GM19239 (cell line): ENCODE measurements around the gene NT5C2.
"Not testable (repeated sequence)": the region's sequence is repeated elsewhere in the genome, so short reads cannot be mapped to it uniquely, and the experiment has no call there.

Experiments used
- DNase-seq: peaks from one replicate; pipeline ENCODE4 v3.0.0; 2011; ENCODE audit warnings: low spot score; ENCODE audit not compliant: insufficient read length
- FAIRE-seq: peaks from 2 replicates; lab custom pipeline; 2011; peaks lifted over from hg19 to GRCh38; lab: Jason Lieb, UNC

The NT5C2 gene

DNA sequence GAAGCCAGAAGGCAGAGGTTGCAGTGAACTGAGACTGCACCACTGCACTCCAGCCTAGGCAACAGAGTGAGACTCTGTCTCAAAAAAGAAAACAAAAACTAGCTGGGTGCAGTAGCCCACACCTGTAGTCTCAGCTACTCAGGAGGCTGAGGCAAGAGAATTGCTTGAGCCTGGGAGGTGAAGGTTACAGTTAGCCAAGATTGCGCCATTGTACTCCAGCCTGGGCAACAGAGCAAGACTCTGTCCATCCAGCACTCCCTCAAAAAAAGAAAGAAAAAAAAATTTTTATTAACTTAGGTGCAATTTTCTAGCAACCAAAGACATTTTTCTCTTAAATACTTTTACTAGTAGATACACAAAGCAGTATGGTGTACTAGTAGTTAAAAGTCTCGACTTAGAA lies 18.7 kb downstream of the NT5C2 start:
- not testable (repeated sequence) for FAIRE-seq, DNase-seq

DNA sequence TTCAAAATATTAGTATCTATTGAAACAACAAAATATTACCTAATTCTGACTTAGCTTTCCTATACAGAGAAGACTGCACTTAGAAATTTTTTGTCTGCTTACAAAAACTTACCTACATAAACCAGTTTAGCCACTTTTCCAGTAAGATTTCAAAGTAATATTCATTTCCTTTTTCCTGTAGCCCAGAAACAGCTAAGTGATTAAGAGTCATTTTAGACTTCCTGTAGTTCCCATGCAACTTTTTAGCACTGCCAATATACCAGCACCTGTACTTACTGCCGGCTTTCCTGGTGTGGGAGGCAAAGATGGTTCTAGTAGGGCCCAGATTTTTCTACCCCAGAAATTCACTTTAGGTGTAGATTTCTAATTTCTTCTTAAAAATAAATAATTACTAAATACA lies 21.8 kb downstream of the NT5C2 start:
- peak; percentile 64 for FAIRE-seq

GRCh38 chr10:103168438-103168837 lies 24.6 kb downstream of the NT5C2 start:
- no peak for FAIRE-seq
- no peak for DNase-seq

More for the DNA sequence above, 21.8 kb downstream of the NT5C2 start:
- DNase-seq: no peak

- not testable (repeated sequence) for DNase-seq, FAIRE-seq
Measured at GRCh38 chr10:103167554-103167953, 25.5 kb downstream of the NT5C2 start.

- FAIRE-seq (no peak), DNase-seq (no peak)
Measured at GRCh38 chr10:103166523-103166922, 26.5 kb downstream of the NT5C2 start.

- FAIRE-seq, DNase-seq: not testable (repeated sequence)
Measured at GRCh38 chr10:103163766-103164403, 29.2 kb downstream of the NT5C2 start.

DNA sequence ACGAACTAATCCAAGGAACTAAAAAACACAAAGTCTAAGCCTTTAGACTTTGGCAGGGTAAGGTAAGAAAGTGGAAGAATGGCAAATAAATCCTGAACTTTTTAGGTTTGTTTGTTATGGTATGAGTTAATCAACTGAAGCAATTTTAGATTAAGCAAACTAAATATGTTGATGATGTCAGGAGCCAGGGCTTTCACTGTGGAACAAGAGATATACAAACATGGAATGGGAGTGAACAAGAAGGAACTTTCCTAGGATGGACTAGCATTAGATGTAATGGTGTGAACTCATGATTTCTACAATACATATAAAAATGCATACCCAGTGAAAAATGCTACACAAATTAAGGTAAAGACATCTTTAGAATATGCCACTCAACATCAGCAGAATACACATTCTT lies 35.8 kb downstream of the NT5C2 start:
- no peak for DNase-seq
- no peak for FAIRE-seq

GRCh38 chr10:103155471-103156085 lies 37.5 kb downstream of the NT5C2 start:
- peak; percentile 44 for FAIRE-seq
- no peak for DNase-seq

GRCh38 chr10:103154521-103155299 lies 38.4 kb downstream of the NT5C2 start:
- FAIRE-seq (peak; percentile 48), DNase-seq (no peak)

- DNase-seq (no peak), FAIRE-seq (peak; percentile 59)
Measured at GRCh38 chr10:103153302-103154197, 39.5 kb downstream of the NT5C2 start.

DNA sequence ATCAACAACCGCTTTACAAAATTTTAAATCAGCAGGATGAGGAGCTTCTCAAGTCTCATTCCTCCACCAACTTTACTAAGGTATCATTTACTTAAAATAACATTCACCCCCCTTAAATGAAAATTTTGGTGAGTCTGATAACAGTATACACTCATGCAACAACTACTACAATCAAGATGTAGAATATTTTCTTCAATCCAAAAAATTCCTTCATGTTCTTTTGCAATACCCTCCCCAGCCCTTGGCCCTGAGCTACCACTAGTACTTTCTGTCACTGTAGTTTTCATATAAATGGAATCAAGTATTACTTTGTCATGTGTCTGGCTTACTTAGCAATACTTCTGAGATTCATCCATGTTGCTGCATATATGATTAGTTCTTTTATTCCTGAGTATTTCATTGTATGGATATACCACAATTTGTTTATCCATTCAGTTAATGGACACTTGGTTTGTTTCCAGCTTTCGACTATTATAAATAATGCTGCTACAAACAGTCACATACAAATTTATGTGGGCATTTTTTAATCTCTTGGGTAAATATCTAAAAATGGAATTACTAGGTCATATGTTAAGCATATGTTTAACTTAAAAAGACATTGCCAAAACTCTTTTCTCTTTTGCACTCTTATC lies 43.0 kb downstream of the NT5C2 start:
- DNase-seq (no peak), FAIRE-seq (peak; percentile 48)

- DNase-seq: no peak
- FAIRE-seq: no peak
Measured at GRCh38 chr10:103147645-103148044, 45.4 kb downstream of the NT5C2 start.

DNA sequence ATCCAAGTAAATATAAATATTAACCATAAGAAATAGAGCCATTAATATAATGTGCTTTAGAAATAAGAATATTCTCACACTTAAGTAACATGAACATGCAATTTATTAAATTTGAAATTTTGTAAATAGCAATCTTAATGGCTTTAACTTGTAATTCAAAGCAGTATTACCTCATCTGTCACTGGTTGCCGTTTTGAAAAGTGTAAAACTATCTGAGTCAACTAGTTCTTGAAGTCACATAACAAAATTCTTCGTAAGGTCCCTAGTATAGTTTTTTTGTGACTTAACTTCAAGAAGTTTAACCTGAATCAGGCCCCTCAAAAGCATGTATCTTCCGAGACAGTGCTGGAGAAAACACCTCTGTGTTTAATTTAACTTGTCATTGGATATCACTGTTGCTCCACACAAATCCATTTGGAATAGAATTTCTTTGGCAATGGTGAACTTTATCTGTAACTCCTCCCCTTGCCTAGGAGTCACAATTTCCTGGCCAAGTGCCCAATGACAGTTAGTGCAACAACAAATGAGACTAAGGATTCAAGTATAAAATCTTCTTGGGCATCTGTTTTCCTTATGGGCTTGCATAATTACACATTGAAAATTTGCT lies 47.1 kb downstream of the NT5C2 start:
- DNase-seq (no peak), FAIRE-seq (no peak)

- no peak for FAIRE-seq
- no peak for DNase-seq
Measured at GRCh38 chr10:103145046-103145445, 48.0 kb downstream of the NT5C2 start.

GRCh38 chr10:103144041-103144440 lies 49.0 kb downstream of the NT5C2 start:
- FAIRE-seq: no peak

DNA sequence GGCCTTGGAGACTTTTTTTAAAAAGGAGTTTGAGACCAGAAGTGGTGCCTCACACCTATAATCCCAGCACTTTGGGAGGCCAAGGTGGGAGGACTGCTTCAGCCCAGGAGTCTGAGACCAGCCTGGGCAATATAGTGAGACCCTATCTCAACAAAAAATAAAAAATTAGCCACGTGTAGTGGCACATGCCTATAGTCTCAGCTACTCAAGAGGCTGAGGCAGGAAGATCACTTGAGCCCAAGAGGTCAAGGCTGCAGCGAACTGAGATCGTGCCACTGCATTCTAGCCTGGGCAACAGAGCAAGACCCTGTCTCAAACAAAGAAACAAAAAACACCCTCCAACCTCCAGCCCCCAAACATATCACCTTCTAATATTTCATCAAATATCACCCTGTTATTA lies 49.4 kb downstream of the NT5C2 start:
- not testable (repeated sequence) for DNase-seq, FAIRE-seq

More at GRCh38 chr10:103144041-103144440, 49.0 kb downstream of the NT5C2 start:
- no peak for DNase-seq

- no peak for FAIRE-seq
Measured at GRCh38 chr10:103141950-103142349, 51.1 kb downstream of the NT5C2 start.

GRCh38 chr10:103140469-103140868 lies 52.6 kb downstream of the NT5C2 start:
- no peak for FAIRE-seq
- no peak for DNase-seq

More at GRCh38 chr10:103141950-103142349, 51.1 kb downstream of the NT5C2 start:
- DNase-seq: no peak

DNA sequence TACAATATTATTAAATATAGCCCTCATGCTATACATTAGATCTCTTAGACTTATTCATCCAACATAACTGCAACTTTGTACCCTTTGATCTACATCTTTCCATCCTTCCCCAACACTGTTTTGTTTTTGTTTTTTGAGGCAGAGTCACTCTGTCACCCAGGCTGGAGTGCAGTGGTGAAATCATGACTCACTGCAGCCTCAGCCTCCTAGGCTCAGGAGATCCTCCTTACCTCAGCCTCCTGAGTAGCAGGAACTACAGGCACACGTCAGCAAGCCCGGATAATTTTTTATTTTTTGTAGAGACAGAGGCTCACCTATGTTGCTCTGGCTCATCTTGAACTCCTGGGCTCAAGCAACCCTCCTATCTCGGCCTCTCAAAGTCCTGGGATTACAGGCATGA lies 53.3 kb downstream of the NT5C2 start:
- DNase-seq (no peak), FAIRE-seq (no peak)
